Measurements from ENCODE around the gene MAP1LC3B2. TPM values are rescaled to one million over a fixed set of nuclear protein-coding genes. Genes with fewer than 3 reads are reported as not detected.

MAP1LC3B2 gene
- total RNA-seq, 1 donor from 2014 or later = not detected

- ATAC-seq = no peak
- intact Hi-C loops (cut with DNase I) = no loop called here
- TF ChIP-seq CTCF (IDR thresholded peaks at IDR 0.05) = no peak
- H3K27ac ChIP-seq = no peak overlapping the region
- H3K4me3 ChIP-seq = no peak overlapping the region
- no peaks in the 10 kb centered on the region for H3K9me3 ChIP-seq
- H3K36me3 ChIP-seq = no peaks in the 10 kb centered on the region
- no peak for DNase-seq
- H3K4me1 ChIP-seq = no peaks in the 10 kb centered on the region
- no peaks in the 10 kb centered on the region for H3K27me3 ChIP-seq
These were observed 38.9 kb upstream of the MAP1LC3B2 start for GRCh38 chr12:116520225-116520760.

GRCh38 chr12:116520801-116521471 lies 38.2 kb upstream of the MAP1LC3B2 start:
- no peaks in the 10 kb centered on the region for H3K9me3 ChIP-seq
- intact Hi-C loops (cut with DNase I) = no loop called here
- DNase-seq (no peak), ATAC-seq (no peak)
- no peaks in the 10 kb centered on the region for H3K27me3 ChIP-seq
- H3K36me3 ChIP-seq = no peaks in the 10 kb centered on the region
- no peak for TF ChIP-seq CTCF (IDR thresholded peaks at IDR 0.05)
- no peaks in the 10 kb centered on the region for H3K4me1 ChIP-seq
- no peak overlapping the region for H3K27ac ChIP-seq
- no peak overlapping the region for H3K4me3 ChIP-seq

DNA sequence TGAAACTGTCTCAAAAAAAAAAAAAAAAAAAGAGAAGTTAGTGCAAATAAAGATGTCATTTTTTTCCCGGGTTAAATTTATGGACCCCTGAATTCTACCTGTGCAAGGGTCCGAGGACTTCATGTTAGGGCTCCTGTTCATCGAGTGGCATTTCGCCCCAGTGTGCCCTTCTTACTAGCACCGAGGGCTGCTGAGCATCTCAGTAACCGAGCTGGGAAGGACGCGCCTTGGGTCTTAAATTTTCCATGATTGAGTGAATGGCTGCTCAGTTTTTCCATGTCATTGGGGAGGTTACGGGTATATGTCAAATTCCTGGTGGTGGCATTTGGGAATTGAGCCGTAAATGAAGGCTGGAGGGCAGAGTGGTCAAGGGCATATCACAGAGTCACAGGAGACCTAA lies 34.9 kb upstream of the MAP1LC3B2 start:
- ATAC-seq = no peak
- no peak for DNase-seq
- intact Hi-C loops (cut with DNase I) = no loop called here

GRCh38 chr12:116524964-116525379 lies 34.2 kb upstream of the MAP1LC3B2 start:
- no peak for TF ChIP-seq CTCF (IDR thresholded peaks at IDR 0.05)
- Histone ChIP-seq H3K36me3 (no peaks in the 10 kb centered on the region), H3K9me3 (no peaks in the 10 kb centered on the region), H3K4me1 (no peaks in the 10 kb centered on the region), H3K27ac (no peak overlapping the region), H3K27me3 (no peaks in the 10 kb centered on the region), H3K4me3 (no peak overlapping the region)
- DNase-seq = no peak
- intact Hi-C loops (cut with DNase I) = no loop called here
- ATAC-seq = no peak

More for the DNA sequence above, 34.9 kb upstream of the MAP1LC3B2 start:
- H3K27me3 ChIP-seq = no peaks in the 10 kb centered on the region
- H3K4me1 ChIP-seq = no peaks in the 10 kb centered on the region
- no peaks in the 10 kb centered on the region for H3K9me3 ChIP-seq
- H3K4me3 ChIP-seq = no peak overlapping the region
- TF ChIP-seq CTCF (IDR thresholded peaks at IDR 0.05) = no peak
- H3K27ac ChIP-seq = no peak overlapping the region
- no peaks in the 10 kb centered on the region for H3K36me3 ChIP-seq

GRCh38 chr12:116525418-116526001 lies 33.7 kb upstream of the MAP1LC3B2 start:
- Histone ChIP-seq H3K27ac (peak overlapping the region; percentile 34), H3K9me3 (no peaks in the 10 kb centered on the region), H3K27me3 (no peaks in the 10 kb centered on the region), H3K36me3 (no peaks in the 10 kb centered on the region), H3K4me1 (no peaks in the 10 kb centered on the region), H3K4me3 (no peak overlapping the region)
- DNase-seq = no peak
- intact Hi-C loops (cut with DNase I) = no loop called here
- TF ChIP-seq CTCF (IDR thresholded peaks at IDR 0.05) = no peak
- ATAC-seq = peak; percentile 78

Measured in upper lobe of right lung (tissue), 1 donor.